Activated naive CD4-positive, alpha-beta T cell treated with anti-CD3 and anti-CD28 coated beads, Interleukin-2, amount 50 U/mL, for 72 hours (primary cell): ENCODE data around the gene RAX. TPM values are rescaled to one million over a fixed set of nuclear protein-coding genes. Genes with fewer than 3 reads are reported as not detected.
"Not testable (repeated sequence)": the region's sequence is repeated elsewhere in the genome, so short reads cannot be mapped to it uniquely, and the experiment has no call there.

Experiments
- ATAC-seq, 2 donors: fragments of 150-1000 bp; cut with Tn5 transposase; 2 replicates each; pipeline ENCODE4 v1.10.0; 2021; ENCODE audit warnings: mild to moderate bottlenecking in 2 of 2, moderate library complexity in 2 of 2
- DNase-seq, 2 donors: peaks; one replicate each; pipeline ENCODE4 v3.0.0; 2021 to 2022; ENCODE audit warnings: low spot score in 2 of 2
- H3K27ac Mint-ChIP-seq, 2 donors: one replicate each; pipeline ENCODE4 v1.8.0; 2022; ENCODE audit warnings: mild to moderate bottlenecking in 2 of 2, mixed read lengths in 2 of 2
- H3K36me3 Mint-ChIP-seq, 2 donors: one replicate each; pipeline ENCODE4 v1.8.0; 2022; ENCODE audit warnings: mixed read lengths in 2 of 2
- H3K9me3 Mint-ChIP-seq, 2 donors: one replicate each; pipeline ENCODE4 v1.8.0; 2022; ENCODE audit warnings: mixed read lengths in 2 of 2
- total RNA-seq, 2 donors: library from RNA; stranded (reverse); gene quantifications; one replicate each; pipeline ENCODE4 v1.2.3, GENCODE V29; 2022

Gene RAX
- total RNA-seq, 2 donors from 2014 or later: 0.56 TPM; not detected in 1

DNA sequence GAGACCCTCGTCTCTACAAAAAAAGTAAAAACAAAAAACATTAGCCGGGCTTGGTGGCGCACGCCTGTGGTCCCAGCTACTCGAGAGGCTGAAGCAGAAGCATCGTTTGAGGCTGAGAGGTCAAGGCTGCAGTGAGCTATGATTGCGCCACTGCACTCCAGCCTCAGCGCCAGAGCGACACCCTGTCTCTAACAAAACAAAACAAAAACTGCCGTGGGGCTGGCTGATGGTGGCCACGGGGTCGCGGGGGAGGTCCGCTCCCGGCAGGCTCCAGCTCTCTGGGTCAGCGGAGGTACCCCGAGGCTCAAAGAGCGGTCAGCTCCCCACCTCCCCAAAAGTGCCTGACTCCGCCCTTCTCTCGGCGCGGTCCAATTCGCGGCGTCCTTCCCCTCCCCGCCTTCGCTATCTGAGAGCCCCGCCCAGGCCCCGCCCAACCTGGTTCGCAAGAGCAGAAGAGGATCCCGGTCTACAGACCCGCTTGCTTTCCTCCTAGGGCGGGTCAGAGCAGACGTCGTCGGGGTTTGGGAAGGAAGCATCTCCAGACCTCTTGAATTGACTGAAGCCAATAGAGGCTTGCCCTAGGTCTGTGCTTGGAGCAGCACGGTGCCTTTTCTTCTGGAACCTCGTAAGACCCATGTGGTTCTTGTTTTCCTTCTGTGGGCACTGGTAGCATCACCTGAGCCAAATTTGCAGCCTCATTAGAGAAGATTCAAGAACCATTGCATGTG lies 7.8 kb downstream of the RAX start:
- peaks cover 0 to 16% of the 10 kb centered on the region in 2 donors for H3K36me3 Mint-ChIP-seq
- no peak overlapping the region for H3K27ac Mint-ChIP-seq
- no peaks in the 10 kb centered on the region for H3K9me3 Mint-ChIP-seq
- ATAC-seq (peak; percentile 34 to 75), DNase-seq (peak in 1 of 2 donors; percentile 50)

DNA sequence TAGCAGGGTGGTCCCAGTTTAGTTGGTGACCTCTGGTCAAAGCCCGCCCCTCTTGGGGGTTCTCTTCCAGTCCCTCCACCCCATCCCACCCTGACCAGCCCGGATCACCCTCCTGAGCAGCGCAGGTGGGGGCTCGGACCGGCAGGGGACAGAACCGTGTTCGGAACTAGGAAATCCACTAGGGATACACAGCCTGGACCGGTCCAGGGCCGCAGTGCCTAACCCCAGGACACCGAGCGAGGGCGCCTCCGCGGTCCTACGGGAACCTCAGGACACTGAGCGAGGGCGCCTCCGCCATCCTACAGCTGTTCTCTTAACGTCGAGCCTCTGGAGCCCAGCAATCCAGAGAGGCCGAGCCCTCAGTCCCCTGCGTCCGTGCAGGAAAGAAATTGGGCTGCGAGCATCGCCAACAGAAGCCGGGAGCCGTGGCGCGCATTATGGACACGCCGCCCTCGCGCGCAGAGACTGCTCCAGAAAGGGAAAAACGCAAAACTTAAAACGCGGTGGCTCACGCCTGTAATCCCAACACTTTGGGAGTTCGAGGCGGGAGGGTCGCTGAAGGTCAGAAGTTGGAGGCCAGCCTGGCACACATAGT lies 8.5 kb downstream of the RAX start:
- no peak for DNase-seq
- Mint-ChIP-seq H3K36me3 (peaks cover 0 to 14% of the 10 kb centered on the region in 2 donors), H3K27ac (no peak overlapping the region), H3K9me3 (no peaks in the 10 kb centered on the region)
- no peak for ATAC-seq

GRCh38 chr18:59264121-59264571 lies 9.1 kb downstream of the RAX start:
- ATAC-seq (no peak), DNase-seq (no peak)
- Mint-ChIP-seq H3K27ac (no peak overlapping the region), H3K36me3 (peaks cover 0 to 11% of the 10 kb centered on the region in 2 donors), H3K9me3 (no peaks in the 10 kb centered on the region)

DNA sequence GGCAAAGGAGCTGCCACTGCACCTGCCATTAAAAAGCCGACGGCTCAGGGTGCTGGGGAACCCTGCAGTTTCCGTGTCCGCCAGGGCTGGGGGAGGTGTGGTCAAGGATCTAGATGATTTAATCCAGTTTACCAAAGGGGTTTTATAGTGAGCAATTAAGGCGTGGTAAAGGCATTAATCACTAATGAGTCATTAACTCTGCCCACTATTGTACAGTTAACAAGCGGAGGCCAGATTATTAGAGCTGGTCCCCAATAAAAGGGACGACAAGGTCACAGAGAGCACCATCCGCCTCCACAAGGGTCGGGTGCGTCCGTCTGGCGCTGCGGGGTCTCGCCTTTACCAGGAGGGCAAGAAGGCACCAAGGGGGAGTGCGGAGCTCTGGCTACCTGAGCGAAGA lies 9.6 kb downstream of the RAX start:
- no peak for ATAC-seq
- H3K9me3 Mint-ChIP-seq: no peaks in the 10 kb centered on the region
- no peak for DNase-seq
- H3K27ac Mint-ChIP-seq: no peak overlapping the region
- peaks cover 0 to 11% of the 10 kb centered on the region in 2 donors for H3K36me3 Mint-ChIP-seq

GRCh38 chr18:59262243-59262642 lies 11.0 kb downstream of the RAX start:
- not testable (repeated sequence) for DNase-seq, ATAC-seq, H3K9me3 Mint-ChIP-seq, H3K27ac Mint-ChIP-seq
- peaks cover 0 to 11% of the 10 kb centered on the region in 2 donors for H3K36me3 Mint-ChIP-seq

- not testable (repeated sequence) for DNase-seq, H3K9me3 Mint-ChIP-seq
- peaks cover 0 to 11% of the 10 kb centered on the region in 2 donors for H3K36me3 Mint-ChIP-seq
Measured at GRCh38 chr18:59261842-59262241, 11.4 kb downstream of the RAX start.

DNA sequence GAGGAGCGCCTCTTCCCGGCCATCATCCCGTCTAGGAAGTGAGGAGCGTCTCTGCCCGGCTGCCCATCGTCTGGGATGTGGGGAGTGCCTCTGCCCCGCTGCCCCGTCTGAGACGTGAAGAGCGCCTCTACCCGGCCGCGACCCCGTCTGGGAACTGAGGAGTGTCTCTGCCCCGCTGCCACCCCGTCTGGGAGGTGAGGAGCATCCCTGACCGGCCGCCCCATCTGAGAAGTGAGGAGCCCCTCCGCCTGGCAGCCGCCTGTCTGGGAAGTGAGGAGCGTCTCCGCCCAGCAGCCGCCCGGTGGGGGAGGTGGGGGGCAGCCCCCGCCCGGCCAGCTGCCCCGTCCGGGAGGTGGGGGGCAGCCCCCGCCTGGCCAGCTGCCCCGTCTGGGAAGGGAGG lies 17.8 kb downstream of the RAX start:
- ATAC-seq, DNase-seq, H3K9me3 Mint-ChIP-seq: not testable (repeated sequence)

More at GRCh38 chr18:59261842-59262241, 11.4 kb downstream of the RAX start:
- ATAC-seq, H3K27ac Mint-ChIP-seq: not testable (repeated sequence)

DNA sequence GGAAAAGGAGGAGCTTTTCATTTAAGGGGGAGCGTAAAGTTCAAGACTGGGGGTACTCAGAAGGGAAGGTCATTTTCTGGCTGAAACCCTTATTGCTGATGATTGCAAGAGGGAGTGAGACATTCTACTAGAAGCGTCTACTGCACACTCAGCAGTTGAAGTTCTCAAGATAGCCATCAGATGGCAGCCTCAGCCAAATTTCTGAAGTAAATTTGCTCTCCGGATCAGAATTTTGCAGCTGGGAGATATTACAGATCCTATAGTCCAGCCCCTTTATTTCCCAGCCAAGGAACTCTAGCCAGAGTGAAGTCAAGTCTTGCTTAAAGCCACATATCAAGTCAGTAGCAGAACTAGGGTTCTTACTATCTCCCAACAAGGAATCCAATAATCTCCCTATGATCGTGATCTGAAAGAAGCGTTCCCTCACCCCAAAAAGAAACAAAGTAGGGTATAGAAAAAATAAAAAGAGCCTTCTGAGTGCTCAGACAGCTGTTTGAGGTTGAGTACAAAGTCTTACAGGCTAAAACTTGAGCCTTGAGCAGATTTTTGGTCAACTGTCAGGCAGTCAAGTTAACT lies 24.0 kb downstream of the RAX start:
- peak in 1 of 2 donors; percentile 34 for DNase-seq
- Mint-ChIP-seq H3K9me3 (no peaks in the 10 kb centered on the region), H3K36me3 (no peaks in the 10 kb centered on the region), H3K27ac (no peak overlapping the region)
- ATAC-seq: peak in 1 of 2 donors; percentile 40

More for the DNA sequence above, 17.8 kb downstream of the RAX start:
- not testable (repeated sequence) for H3K36me3 Mint-ChIP-seq, H3K27ac Mint-ChIP-seq

- no peak overlapping the region for H3K27ac Mint-ChIP-seq
- no peak for DNase-seq
- no peak for ATAC-seq
- no peaks in the 10 kb centered on the region for H3K36me3 Mint-ChIP-seq
- no peaks in the 10 kb centered on the region for H3K9me3 Mint-ChIP-seq
Measured at GRCh38 chr18:59246796-59247195, 26.5 kb downstream of the RAX start.

DNA sequence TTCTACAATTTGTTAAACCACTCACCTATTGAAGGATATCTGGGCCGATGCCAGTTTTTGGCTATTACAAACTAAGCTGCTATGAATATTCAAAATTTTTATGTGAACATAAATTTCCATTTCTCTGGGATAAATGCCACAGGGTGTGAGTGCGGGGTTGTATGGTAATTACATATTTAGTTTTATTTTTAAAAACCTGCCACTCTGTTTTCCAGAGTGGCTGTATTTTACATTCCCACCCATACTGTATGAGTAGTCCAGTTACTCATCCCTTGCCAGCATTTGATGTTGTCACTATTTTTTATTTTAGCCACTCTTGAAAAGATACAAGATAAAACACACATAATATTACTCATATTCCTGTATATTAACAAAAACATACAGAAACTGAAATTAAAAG lies 30.3 kb downstream of the RAX start:
- Mint-ChIP-seq H3K27ac (no peak overlapping the region), H3K36me3 (no peaks in the 10 kb centered on the region), H3K9me3 (no peaks in the 10 kb centered on the region)
- DNase-seq (no peak), ATAC-seq (no peak)

DNA sequence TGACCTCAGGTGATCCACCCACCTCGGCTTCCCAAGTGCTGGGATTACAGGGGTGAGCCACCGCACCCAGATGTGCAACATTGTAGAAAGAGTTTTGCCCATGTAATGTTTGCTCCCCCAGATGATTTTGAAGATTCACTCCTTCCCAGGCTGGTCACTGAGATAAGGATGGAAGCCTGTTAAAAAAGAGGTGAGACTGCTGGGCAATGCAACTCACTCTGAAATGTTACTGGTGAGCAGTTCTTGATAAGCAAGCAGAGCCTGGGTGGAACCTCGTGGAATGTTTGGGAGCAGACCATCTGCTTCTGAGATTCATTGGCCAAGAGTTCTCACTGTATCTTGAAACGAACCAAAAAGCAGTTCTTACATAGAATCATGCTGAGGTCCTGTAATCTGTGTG lies 33.6 kb downstream of the RAX start:
- H3K9me3 Mint-ChIP-seq: peaks cover 0 to 4% of the 10 kb centered on the region in 2 donors
- no peak for ATAC-seq
- DNase-seq: no peak
- H3K27ac Mint-ChIP-seq: no peak overlapping the region
- H3K36me3 Mint-ChIP-seq: no peaks in the 10 kb centered on the region

DNA sequence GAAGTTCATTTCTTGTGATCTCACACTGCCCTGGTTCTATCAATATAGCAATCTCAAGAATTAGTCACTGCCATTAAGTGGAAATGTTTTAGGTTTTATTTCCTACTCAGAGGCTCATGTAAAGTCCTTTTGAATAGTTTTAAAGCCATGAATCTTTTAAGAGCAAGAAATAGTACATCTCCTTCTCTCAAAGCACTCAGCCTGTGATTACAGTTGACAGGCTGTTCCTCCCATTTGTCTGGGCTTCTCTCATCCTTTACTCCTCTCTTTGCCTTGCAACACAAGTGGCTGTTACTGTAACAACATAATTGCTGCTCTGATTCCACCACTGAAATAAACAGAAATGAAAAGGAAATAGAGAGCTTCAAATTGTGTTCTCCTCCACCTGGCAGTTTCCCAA lies 34.9 kb downstream of the RAX start:
- Mint-ChIP-seq H3K27ac (no peak overlapping the region), H3K9me3 (peaks cover 0 to 4% of the 10 kb centered on the region in 2 donors), H3K36me3 (no peaks in the 10 kb centered on the region)
- DNase-seq: no peak
- no peak for ATAC-seq

DNA sequence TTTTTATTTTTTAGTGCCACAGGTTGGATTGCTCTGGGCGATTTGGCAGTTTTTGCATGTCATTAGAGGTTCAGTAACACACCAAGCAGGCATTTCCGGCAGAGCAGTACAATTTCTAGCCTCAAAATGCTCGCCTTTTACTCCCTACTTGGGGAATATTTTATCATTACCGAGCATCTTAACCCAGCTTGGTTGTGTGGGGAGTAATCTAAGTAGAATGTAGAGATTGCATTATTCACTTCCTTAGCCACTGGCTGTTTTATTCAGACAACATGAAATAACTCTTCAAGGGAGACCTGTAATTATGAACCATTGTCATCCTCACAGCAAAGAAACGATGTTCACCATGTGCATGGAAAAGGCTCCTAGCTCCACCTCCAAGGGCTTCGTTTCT lies 40.2 kb downstream of the RAX start:
- ATAC-seq: no peak
- Mint-ChIP-seq H3K9me3 (peaks cover 0 to 4% of the 10 kb centered on the region in 2 donors), H3K27ac (no peak overlapping the region), H3K36me3 (no peaks in the 10 kb centered on the region)
- no peak for DNase-seq

DNA sequence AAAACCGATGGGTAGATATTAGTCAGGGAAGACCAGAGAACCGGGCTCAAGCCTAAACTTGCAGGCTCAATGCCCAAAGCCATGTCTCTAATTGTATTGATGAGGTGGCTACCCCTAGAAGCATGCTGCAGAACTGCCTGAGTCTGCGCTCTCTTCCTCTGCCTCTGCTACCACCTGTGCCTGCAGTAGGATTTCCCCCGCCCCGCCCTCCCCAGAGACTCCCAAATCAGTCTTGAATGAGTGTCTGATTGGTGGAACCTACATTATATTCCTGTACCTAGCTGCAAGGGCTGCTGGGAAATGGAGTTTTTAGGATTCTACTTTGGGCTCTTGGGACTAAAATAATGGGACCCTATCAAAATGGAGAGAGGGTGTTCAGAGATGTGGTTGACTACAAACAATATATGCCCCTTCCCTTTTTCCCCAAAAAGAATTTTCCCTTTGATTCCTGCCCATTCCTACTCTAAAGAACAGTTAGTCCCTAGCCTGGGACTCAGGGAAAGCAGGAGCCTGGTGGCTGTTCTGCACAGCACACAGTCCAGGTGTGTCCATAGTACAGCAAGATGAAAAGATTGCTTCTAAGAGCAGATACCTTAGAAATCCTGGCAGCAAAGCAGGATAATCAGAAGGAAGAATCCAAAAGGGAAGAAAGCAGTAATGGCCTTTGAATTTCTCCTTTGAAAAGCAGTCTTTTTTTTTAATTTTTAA lies 40.8 kb downstream of the RAX start:
- Mint-ChIP-seq H3K27ac (no peak overlapping the region), H3K36me3 (no peaks in the 10 kb centered on the region), H3K9me3 (peaks cover 0 to 4% of the 10 kb centered on the region in 2 donors)
- DNase-seq (no peak), ATAC-seq (no peak)

DNA sequence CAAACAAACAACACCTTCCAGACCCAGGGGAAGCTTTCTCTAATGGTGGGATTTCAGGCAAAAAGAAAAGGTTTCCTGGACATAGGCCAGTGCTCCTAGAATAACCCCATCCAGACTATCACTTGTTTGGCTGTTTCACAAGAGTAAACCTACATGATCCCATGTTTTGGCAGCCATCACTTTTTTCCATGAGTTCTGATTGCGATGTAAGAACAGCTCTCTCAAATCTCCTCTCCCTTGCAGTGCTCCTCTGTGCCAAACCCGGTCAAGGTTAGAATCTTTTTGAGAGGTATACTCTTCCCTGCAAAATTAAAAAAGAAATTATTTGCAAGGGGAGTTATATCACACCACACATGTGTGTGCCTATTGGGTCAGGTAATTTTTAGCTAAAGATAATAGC lies 41.4 kb downstream of the RAX start:
- no peak overlapping the region for H3K27ac Mint-ChIP-seq
- H3K36me3 Mint-ChIP-seq: no peaks in the 10 kb centered on the region
- DNase-seq (no peak), ATAC-seq (no peak)
- H3K9me3 Mint-ChIP-seq: peaks cover 0 to 2% of the 10 kb centered on the region in 2 donors

GRCh38 chr18:59231114-59231513 lies 42.1 kb downstream of the RAX start:
- ATAC-seq (no peak), DNase-seq (no peak)
- H3K27ac Mint-ChIP-seq: no peak overlapping the region
- H3K9me3 Mint-ChIP-seq: no peaks in the 10 kb centered on the region
- H3K36me3 Mint-ChIP-seq: no peaks in the 10 kb centered on the region
